ENCODE data around the gene FAM174C. TPM values are rescaled to one million over a fixed set of nuclear protein-coding genes. Genes with fewer than 3 reads are reported as not detected.

Gene FAM174C
- total RNA-seq, 1 experiment from 2014 or later, result 85.2 TPM

DNA sequence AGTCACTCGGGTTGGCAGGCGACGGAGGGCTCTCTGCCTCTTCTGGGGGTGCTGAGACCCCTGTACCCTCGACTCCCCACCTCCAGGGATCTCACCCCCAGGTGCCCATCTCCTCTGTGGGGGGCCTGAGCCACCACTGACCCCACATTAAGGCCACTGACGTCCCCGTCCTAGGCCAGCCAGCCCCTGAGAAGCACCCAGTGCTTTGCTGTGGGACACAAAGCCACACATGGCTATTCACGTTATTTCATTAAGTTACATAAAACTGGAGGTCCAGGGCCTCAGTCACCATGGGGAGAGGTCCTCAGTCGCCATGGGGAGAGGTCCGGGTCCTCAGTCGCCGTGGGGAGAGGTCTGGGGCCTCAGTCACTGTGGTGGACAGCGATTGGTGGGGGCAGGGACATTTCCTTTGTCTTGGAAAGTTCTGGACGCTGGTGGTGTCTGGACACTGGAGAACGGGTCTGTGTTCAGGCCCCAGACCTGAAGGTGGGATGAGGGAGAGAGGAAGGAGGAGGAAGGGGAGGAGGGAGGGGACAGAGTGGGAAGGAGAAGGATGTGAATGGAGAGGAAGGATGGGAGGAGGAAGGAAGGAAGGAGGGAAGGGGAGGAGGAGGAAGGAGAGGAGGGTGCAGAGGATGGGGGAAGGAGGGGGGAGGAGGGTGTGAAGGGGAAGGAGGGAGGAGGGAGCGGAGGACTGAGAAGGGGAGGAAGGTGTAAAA, 6.4 kb downstream of the FAM174C start:
- ChIA-PET CTCF (no interaction called here), POLR2A (no interaction called here)
- BruUV-seq (replicated peaks), result no TSS peak
- H3K27ac Mint-ChIP-seq (ENCODE audit: low read depth, unreplicated experiment), result no peak overlapping the region
- TF ChIP-seq, protein P1, sequence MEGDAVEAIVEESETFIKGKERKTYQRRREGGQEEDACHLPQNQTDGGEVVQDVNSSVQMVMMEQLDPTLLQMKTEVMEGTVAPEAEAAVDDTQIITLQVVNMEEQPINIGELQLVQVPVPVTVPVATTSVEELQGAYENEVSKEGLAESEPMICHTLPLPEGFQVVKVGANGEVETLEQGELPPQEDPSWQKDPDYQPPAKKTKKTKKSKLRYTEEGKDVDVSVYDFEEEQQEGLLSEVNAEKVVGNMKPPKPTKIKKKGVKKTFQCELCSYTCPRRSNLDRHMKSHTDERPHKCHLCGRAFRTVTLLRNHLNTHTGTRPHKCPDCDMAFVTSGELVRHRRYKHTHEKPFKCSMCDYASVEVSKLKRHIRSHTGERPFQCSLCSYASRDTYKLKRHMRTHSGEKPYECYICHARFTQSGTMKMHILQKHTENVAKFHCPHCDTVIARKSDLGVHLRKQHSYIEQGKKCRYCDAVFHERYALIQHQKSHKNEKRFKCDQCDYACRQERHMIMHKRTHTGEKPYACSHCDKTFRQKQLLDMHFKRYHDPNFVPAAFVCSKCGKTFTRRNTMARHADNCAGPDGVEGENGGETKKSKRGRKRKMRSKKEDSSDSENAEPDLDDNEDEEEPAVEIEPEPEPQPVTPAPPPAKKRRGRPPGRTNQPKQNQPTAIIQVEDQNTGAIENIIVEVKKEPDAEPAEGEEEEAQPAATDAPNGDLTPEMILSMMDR (IDR thresholded peaks at IDR 0.05; ENCODE audit: unreplicated experiment), result no peak
- no peak overlapping the region for H3K4me3 Mint-ChIP-seq (ENCODE audit: unreplicated experiment)
- H3K9me3 Mint-ChIP-seq (ENCODE audit: unreplicated experiment), result no peaks in the 10 kb centered on the region
- peaks cover 24% of the 10 kb centered on the region for H3K27me3 Mint-ChIP-seq (ENCODE audit: insufficient read depth, unreplicated experiment)
- intact Hi-C loops (cut with micrococcal nuclease), result loop anchor here (5.0 kb wide), 1 partner anchor 81 kb away; no protein-coding TSS in a partner anchor
- H3K4me1 Mint-ChIP-seq (ENCODE audit: insufficient read depth, unreplicated experiment), result peaks cover 9% of the 10 kb centered on the region
- peaks cover 18% of the 10 kb centered on the region for H3K36me3 Mint-ChIP-seq (ENCODE audit: insufficient read depth, unreplicated experiment)
- DNase-seq (ENCODE audit: unreplicated experiment), result no peak

DNA sequence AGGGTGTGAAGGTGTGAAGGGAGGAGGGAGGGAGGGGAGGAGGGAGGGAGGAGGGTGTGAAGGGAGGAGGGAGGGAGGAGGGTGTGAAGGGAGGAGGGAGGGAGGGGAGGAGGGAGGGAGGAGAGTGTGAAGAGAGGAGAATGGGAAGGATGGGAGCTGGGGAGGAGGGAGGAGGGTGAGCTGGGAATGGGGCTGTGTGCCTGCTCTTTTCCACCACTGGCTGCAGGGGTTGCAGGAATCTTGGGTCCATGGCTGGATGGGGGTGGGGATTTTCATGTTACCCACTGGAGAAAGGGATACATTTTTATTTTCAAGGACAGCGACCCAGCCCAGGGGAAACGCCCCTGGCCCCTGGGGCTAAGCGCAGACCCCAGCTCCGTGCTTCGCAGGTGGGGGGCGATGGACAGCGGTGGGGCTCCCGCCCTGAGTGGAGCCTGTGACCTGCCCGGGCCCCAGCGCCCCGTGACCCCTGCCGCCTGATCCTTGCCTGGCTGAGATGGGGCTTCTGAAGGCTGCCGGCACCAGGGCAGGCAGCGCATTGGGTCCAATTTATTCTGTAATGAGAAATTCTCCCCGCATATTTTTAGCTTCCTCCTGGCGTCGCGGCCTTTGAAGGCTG, 7.4 kb downstream of the FAM174C start:
- no TSS peak for BruUV-seq (replicated peaks)
- H3K9me3 Mint-ChIP-seq (ENCODE audit: unreplicated experiment), result no peaks in the 10 kb centered on the region
- H3K27ac Mint-ChIP-seq (ENCODE audit: low read depth, unreplicated experiment), result no peak overlapping the region
- H3K4me1 Mint-ChIP-seq (ENCODE audit: insufficient read depth, unreplicated experiment), result peaks cover 6% of the 10 kb centered on the region
- H3K36me3 Mint-ChIP-seq (ENCODE audit: insufficient read depth, unreplicated experiment), result peaks cover 17% of the 10 kb centered on the region
- TF ChIP-seq, protein P1 (IDR thresholded peaks at IDR 0.05; ENCODE audit: unreplicated experiment), result no peak
- no peak for DNase-seq (ENCODE audit: unreplicated experiment)
- intact Hi-C loops (cut with micrococcal nuclease), result loop anchor here (5.0 kb wide), 1 partner anchor 80 kb away; no protein-coding TSS in a partner anchor
- H3K27me3 Mint-ChIP-seq (ENCODE audit: insufficient read depth, unreplicated experiment), result peaks cover 27% of the 10 kb centered on the region
- H3K4me3 Mint-ChIP-seq (ENCODE audit: unreplicated experiment), result no peak overlapping the region
- ChIA-PET POLR2A (no interaction called here), CTCF (no interaction called here)

DNA sequence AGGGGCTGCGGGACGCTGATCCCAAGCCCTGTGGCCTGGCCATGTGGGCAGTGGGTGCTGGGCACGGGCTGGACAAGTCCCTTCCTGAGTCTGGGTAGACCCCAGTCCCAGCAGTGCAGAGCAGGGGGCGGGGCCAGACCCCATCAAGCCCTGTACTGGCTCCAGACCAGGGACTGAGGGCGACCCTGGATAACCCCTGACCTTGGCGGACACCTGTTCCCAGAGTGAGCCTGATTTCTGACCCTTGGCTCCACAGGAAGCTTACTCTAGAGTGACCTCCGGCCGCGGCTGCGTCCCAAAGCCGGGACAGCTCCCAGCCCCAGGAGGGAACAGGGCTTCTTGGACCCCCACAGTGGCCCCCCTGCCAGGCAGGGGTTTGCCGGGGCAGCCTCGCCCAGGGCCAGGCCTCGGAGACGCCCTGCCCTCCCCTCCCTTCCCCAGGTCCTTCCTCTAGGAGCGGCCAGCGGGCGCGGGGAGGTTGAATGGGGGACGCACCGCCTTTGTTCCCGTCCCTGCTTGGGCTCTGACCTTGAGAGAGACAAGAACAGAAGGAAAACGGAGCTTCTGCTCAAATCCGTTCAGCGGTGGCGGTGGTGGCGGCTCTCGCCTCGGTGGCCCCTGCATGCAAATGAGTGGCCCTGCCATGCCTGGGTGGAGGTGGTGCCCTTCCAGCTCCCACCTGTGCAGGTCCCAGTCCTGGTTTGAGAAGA, 8.0 kb downstream of the FAM174C start:
- H3K4me1 Mint-ChIP-seq (ENCODE audit: insufficient read depth, unreplicated experiment), result peaks cover 6% of the 10 kb centered on the region
- intact Hi-C loops (cut with micrococcal nuclease), result loop anchor here (5.0 kb wide), 1 partner anchor 79 kb away; no protein-coding TSS in a partner anchor
- BruUV-seq (replicated peaks), result no TSS peak
- H3K36me3 Mint-ChIP-seq (ENCODE audit: insufficient read depth, unreplicated experiment), result peaks cover 11% of the 10 kb centered on the region
- POLR2A ChIA-PET, result no interaction called here
- peaks cover 27% of the 10 kb centered on the region for H3K27me3 Mint-ChIP-seq (ENCODE audit: insufficient read depth, unreplicated experiment)
- no peak for DNase-seq (ENCODE audit: unreplicated experiment)
- TF ChIP-seq, protein P1 (IDR thresholded peaks at IDR 0.05; ENCODE audit: unreplicated experiment), result no peak
- no peak overlapping the region for H3K4me3 Mint-ChIP-seq (ENCODE audit: unreplicated experiment)
- H3K9me3 Mint-ChIP-seq (ENCODE audit: unreplicated experiment), result no peaks in the 10 kb centered on the region
- CTCF ChIA-PET, result no interaction called here
- H3K27ac Mint-ChIP-seq (ENCODE audit: low read depth, unreplicated experiment), result no peak overlapping the region

DNA sequence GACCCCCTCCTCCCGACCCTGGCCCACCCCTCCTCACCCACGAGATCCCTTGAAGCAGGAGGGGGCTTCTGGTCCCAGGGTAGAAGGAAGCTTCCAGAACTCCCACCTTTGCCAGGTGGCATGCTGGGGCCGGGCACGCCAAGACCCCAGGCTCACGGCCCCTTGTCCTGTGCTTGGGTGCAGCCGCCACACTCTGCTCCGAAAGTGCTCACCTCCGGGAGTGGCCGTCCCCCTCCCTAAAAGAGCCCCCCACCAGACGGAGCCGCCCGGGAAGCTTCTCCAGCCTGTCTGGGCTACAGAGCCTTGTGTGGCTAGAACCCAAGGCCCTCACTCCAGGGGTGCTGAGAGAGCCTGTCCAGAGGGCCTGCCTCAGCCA, 8.6 kb downstream of the FAM174C start:
- TF ChIP-seq, protein P1 (IDR thresholded peaks at IDR 0.05; ENCODE audit: unreplicated experiment), result no peak
- no peak for DNase-seq (ENCODE audit: unreplicated experiment)
- Mint-ChIP-seq H3K36me3 (ENCODE audit: insufficient read depth, unreplicated experiment) (peaks cover 10% of the 10 kb centered on the region), H3K9me3 (ENCODE audit: unreplicated experiment) (no peaks in the 10 kb centered on the region), H3K4me1 (ENCODE audit: insufficient read depth, unreplicated experiment) (peaks cover 6% of the 10 kb centered on the region), H3K27ac (ENCODE audit: low read depth, unreplicated experiment) (no peak overlapping the region), H3K27me3 (ENCODE audit: insufficient read depth, unreplicated experiment) (peaks cover 27% of the 10 kb centered on the region), H3K4me3 (ENCODE audit: unreplicated experiment) (no peak overlapping the region)
- no TSS peak for BruUV-seq (replicated peaks)
- intact Hi-C loops (cut with micrococcal nuclease), result loop anchor here (5.0 kb wide), 1 partner anchor 78 kb away; no protein-coding TSS in a partner anchor
- ChIA-PET POLR2A (no interaction called here), CTCF (no interaction called here)
